GM13976 (cell line): Measurements from ENCODE around the gene RAI2.

Experiments used
- DNase-seq: peaks from one replicate; pipeline ENCODE4 v3.0.0; 2012; ENCODE audit warnings: low spot score
- CTCF ChIP-seq: IDR thresholded peaks from 2 replicates; pipeline ENCODE4 v1.5.1; 2012; ENCODE audit warnings: borderline replicate concordance, mild to moderate bottlenecking; ENCODE audit not compliant: insufficient read depth; ENCODE audit errors: extremely low read depth, missing control alignments, control extremely low read depth
- in situ Hi-C: fragments of 300-500 bp; cut with MboI; formaldehyde crosslinking; loops from one replicate; pipeline ENCODE4 v1.12.0; 2022; ENCODE audit warnings: low sequenced_read_pairs, mixed read lengths, inconsistent platforms; ENCODE audit not compliant: unreplicated experiment

Gene RAI2

DNA sequence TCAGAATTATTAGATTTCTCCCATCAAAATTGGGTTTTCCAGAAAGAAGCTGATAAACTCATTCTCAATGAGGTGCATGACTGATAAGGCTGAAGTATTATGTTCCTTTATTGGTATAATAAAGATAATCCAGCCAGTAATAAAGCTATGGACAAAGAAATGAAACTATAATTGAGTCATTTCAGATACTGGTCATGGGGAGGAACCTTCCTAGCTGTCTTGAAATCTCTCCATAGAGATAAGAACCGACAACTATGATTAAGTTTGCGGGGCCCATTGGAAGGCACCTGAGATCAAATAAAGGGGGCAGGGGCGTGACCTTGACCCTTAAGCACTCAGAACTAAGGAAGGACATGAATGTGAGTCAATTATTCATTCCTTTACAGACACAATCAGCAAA, 47.8 kb downstream of the RAI2 start:
- no peak for TF ChIP-seq CTCF
- in situ Hi-C loops = no loop called here
- DNase-seq = no peak

DNA sequence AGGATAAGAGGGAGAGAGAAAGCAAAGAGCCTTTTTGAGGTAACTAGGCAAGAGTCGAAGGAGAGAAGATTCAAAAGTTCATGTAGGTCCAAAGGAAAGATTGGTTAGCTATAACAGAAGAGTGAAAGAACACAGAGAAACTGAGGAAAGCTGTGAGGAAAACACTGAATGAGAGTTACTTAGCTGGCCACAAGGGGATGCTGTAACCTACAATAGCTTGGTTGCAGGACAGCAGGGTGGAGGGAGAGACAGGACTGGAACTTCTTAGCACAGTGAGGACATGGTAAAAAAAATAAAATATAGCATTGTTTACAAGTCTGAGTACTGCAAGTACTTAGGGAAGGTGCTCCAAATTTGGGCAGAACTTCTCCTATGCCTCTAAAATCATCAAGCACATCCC, 48.3 kb downstream of the RAI2 start:
- in situ Hi-C loops = no loop called here
- TF ChIP-seq CTCF = peak; percentile 27
- DNase-seq = no peak

GRCh38 chrX:17809984-17810383, 51.1 kb downstream of the RAI2 start:
- DNase-seq = no peak
- TF ChIP-seq CTCF = no peak
- in situ Hi-C loops = no loop called here

GRCh38 chrX:17809273-17809672, 51.8 kb downstream of the RAI2 start:
- TF ChIP-seq CTCF = no peak
- in situ Hi-C loops = no loop called here
- DNase-seq = no peak

GRCh38 chrX:17805120-17805519, 56.0 kb downstream of the RAI2 start:
- in situ Hi-C loops = no loop called here
- DNase-seq = no peak
- no peak for TF ChIP-seq CTCF

DNA sequence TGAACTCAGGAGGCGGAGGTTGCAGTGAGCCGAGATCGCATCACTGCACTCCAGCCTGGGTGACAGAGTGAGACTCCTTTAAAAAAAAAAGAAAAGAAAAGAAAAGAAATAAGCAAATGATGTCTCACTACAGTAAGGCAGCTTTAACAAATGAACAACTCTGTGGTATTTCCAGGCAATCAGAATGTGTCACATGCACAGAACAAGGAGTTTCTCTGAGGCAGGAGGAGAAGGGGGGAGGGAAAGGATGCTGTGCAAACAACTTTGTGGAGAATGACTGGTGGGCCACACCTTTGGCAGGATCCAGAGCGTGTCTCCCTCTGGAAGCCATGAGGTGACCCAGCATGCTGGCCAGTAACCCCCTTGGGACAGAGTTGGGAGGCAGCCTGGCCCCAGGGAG, 57.6 kb downstream of the RAI2 start:
- no peak for DNase-seq
- no peak for TF ChIP-seq CTCF
- in situ Hi-C loops = no loop called here

DNA sequence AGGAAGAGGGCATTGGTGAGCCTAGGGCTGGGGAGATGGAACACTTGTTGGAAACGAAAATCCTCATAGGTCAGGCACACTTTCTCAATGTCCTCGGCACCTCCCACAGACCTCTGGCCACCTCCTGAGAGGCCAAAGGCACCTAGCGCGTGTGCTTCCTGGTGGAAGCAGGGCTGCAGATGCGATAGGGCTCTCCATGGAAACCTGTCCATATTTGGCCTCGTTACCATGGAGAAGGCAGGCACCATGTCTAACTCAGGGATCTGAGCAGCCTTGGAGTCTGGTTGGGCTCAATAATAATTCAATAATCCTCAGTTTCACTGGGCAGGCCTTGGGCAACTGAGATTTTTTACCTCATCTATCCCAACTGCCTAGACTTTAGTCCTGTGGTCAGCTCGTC, 58.3 kb downstream of the RAI2 start:
- TF ChIP-seq CTCF = no peak
- DNase-seq = no peak
- in situ Hi-C loops = no loop called here
